OCI-LY3 (cell line): ENCODE data around the gene CUX1.

ENCODE experiments used
- CTCF ChIP-seq: fragments of 200-600, 300-600 bp; sonication (generic); IDR thresholded peaks from 2 replicates; pipeline ENCODE4 v1.5.1; 2014; ENCODE audit warnings: antibody characterized with exemption, low read length, low read depth
- EZH2phosphoT487 ChIP-seq: fragments of 200-600 bp; shearing (Covaris generic); IDR thresholded peaks from 2 replicates; pipeline ENCODE4 v1.6.1; 2018; ENCODE audit warnings: antibody characterized with exemption, mixed run types, low read depth

DNA sequence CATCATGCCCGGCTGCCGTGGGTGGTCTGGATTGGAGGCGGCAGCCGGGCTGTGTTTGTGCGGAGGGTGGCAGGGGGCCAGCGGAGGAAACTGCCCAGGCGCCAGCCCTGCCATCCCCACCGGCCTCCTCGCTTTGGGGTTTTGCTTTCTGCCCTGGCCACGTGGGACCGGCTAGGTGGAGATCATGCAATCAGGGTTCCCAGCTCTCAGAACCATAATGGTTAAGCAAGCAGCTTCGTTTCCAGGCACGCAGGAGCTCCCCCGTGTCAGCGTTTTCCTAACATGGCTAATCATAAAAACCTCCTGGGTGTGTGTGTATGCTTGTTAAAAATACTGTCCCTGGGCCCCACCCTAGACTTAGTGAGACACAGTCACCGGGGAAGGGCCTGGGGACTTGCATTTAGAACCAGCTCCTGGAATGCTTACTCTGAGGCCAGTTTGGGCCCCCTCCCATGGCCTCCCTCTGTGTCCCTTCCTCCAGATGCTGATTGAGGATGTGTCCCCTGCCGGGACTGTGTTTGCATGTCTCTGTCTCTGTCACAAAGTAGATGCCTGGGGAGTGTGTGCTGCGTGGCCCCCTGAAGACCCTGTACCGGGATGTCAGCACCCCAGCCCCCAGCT, 119.3 kb downstream of the CUX1 start:
- TF ChIP-seq CTCF = no peak
- no peak for TF ChIP-seq EZH2phosphoT487
